GM19328 (cell line): Measurements from ENCODE around the gene COL27A1.
"Not testable (repeated sequence)": the region's sequence is repeated elsewhere in the genome, so short reads cannot be mapped to it uniquely, and the experiment has no call there.

Experiments
- ATAC-seq: cut with Tn5 transposase; IDR thresholded peaks from one replicate; pipeline ENCODE4 v1.9.1; 2021; ENCODE audit warnings: mild to moderate bottlenecking, moderate library complexity; ENCODE audit not compliant: unreplicated experiment

The COL27A1 gene

GRCh38 chr9:114331229-114332195 lies 176.2 kb downstream of the COL27A1 start:
- ATAC-seq, result not testable (repeated sequence)

- ATAC-seq, result not testable (repeated sequence)
Observed at GRCh38 chr9:114332474-114333040, 177.2 kb downstream of the COL27A1 start.

- not testable (repeated sequence) for ATAC-seq
Observed at GRCh38 chr9:114333718-114334117, 178.4 kb downstream of the COL27A1 start.

GRCh38 chr9:114334490-114334889 lies 179.2 kb downstream of the COL27A1 start:
- no peak for ATAC-seq

- ATAC-seq, result no peak
Observed at GRCh38 chr9:114335745-114336144, 180.4 kb downstream of the COL27A1 start.

GRCh38 chr9:114336157-114336556 lies 180.8 kb downstream of the COL27A1 start:
- ATAC-seq, result no peak

- no peak for ATAC-seq
Observed at GRCh38 chr9:114336699-114337395, 181.5 kb downstream of the COL27A1 start.

- no peak for ATAC-seq
Observed at GRCh38 chr9:114338187-114338586, 182.8 kb downstream of the COL27A1 start.

GRCh38 chr9:114339130-114339908 lies 184.0 kb downstream of the COL27A1 start:
- peak; percentile 53 for ATAC-seq

- no peak for ATAC-seq
Observed at GRCh38 chr9:114341152-114341830, 186.0 kb downstream of the COL27A1 start.

GRCh38 chr9:114341991-114342390 lies 186.7 kb downstream of the COL27A1 start:
- ATAC-seq, result no peak

GRCh38 chr9:114342755-114343440 lies 187.6 kb downstream of the COL27A1 start:
- no peak for ATAC-seq

GRCh38 chr9:114343471-114344187 lies 188.3 kb downstream of the COL27A1 start:
- no peak for ATAC-seq

- no peak for ATAC-seq
Observed at GRCh38 chr9:114344188-114344566, 188.8 kb downstream of the COL27A1 start.

- ATAC-seq, result no peak
Observed at GRCh38 chr9:114344692-114345091, 189.4 kb downstream of the COL27A1 start.

GRCh38 chr9:114345493-114346065 lies 190.2 kb downstream of the COL27A1 start:
- no peak for ATAC-seq

GRCh38 chr9:114346146-114346545 lies 190.8 kb downstream of the COL27A1 start:
- no peak for ATAC-seq

- no peak for ATAC-seq
Observed at GRCh38 chr9:114347675-114348074, 192.3 kb downstream of the COL27A1 start.
